ENCODE results near the gene FAF2.

Gene FAF2

DNA sequence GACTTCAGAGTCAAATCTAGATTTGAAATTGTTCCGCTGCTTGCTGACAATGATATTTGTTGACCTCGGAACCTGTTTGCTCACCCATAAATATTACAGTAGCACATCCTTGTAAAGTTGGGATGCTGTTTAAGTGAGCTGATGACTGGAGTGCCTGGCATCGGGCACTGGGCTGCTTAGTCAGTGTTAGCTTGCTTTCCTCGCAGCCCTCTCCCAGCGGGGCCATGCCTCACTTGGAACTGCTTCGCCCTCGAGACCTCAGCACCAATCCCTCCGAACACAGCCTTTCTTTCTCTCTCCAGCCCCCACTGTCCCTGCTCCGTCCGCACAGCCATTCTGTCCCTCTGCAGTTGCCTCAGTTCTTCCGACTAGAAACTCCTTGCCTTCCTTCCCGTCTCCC, 65.6 kb downstream of the FAF2 start:
- no peak for DNase-seq

DNA sequence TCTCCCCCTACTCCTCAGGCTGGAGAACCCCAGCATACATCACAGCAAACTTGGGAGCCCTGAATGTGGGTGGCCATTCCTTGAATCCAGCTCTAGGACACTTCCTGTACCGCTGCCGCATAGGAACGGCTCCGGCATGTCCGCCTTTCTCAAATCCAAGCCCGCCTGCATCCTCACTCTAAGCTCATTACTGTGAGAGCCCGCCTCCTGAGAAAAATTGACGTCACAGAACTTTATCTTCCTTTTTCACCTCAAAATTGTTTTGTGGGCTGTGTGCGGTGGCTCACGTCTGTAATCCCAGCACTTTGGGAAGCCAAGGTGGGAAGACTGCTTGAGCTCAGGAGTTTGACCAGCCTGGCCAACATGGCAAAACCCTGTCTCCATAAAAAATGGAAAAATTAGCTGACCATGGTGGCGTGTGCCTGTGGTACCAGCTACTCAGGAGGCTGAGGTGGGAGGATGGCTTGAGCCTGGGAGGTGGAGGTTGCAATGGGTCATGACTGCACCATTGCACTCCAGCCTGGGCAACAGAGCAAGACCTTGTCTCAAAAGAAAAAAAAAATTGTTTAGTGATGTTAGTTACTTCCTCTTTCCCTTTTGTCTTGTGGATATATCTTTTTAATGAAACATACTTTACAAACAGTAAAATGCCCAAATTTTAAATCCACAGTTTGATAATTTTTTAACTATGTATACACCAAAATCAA, 66.2 kb downstream of the FAF2 start:
- DNase-seq: no peak

DNA sequence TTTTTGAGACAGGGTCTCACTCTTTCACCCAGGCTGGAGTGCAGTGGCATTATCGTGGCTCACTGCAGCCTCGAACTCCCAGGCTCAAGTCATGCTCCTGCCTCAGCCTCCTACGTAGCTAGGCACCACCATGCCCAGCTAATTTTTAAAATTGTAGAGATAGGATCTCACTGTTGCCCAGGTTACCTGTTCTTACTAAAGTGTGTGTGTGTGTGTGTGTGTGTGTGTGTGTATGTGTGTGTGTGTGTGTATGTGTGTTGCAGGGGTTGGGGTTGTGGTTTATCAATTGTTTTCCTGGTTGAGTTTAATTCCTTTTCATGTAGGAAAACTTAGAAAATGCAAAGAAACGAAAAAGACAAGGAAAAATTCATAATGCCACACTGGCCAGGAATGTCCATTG, 67.2 kb downstream of the FAF2 start:
- DNase-seq: no peak

DNA sequence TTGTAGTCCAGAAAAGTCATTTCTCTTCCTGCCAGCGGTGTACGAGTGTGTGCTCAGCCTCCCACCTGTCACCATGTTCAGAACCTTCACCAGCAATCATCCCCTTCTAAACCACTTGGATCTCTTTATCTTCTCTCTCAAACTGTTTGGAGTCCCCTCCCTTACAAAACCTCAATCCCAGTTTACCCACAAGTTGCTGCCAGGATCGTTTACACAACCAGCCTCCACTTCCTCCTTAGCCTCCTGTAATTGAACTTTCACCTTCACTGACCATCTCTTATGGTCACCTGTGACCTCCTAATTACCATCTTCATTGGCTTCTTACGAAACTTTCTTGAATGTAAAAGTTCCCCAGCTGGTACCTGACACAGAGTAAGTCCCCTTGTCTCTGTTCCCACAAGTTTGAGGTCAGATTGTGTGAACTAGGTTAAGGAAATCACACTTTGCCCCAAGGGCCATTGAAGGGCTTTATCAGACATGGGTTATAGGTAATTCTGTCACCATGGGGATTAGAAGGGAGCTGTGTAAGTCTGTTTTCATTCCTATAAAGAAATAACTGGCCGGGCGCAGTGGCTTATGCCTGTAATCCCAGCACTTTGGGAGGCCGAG, 69.0 kb downstream of the FAF2 start:
- no peak for DNase-seq

DNA sequence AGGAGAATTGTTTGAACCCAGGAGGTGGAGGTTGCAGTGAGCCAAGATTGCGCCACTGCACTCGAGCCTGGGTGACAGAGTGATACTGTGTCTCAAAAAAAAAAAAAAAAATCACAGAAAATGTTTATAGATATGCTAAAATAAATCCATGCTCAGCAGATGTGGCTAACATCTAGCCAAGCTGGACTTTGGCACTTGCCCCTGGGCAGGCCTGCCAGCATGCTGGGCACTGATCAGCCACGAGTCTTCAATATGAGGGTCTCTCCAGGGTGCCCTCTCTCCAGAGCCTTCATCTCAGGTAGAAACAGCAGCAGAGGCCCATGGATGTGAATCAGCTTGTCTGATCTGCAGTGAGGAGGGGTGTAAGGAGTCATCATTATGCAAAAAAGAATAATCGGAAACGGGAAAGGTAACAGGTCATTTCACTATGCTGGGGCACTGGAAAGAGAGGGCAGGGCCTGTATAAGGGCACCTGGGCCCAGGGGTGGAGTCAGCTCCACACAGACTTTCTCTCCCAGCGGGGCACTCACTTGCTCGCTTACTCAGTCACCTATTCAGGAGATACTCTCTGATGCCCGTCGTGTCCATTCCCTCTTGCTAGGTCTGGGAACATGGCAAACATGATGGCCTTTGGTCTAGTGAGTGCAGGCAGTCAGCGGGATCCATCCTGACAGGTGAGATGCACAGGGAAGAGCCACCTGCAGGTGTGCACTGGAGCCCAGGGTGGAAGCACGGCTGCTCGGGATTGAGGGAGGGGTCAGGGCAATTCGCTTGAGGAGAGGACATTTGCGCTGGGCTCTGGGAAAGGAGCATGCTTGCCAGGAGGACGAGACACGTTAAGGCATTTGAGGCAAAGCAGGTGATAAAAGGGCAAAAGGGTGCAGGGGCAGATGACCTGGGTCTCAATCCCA, 71.9 kb downstream of the FAF2 start:
- DNase-seq: no peak

DNA sequence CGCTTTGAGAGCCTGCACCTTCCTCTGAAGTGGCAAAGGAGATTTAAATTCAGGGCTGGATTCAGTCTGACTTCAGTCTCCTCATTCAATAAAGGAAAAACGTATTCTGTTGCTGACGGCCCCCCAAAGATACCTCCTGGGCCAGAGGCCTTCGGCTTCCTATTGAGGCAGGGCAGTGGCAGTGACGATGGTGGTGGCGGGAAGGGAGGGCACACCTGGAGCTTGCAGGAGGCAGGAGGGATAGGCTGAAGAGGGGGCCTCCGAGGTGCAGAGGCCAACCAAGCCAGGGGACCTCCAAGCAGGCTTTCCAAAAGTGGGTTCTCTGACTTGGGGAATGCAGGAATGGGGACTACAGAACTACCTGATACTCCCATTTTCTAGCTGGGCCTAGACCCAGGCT, 73.1 kb downstream of the FAF2 start:
- DNase-seq: no peak

DNA sequence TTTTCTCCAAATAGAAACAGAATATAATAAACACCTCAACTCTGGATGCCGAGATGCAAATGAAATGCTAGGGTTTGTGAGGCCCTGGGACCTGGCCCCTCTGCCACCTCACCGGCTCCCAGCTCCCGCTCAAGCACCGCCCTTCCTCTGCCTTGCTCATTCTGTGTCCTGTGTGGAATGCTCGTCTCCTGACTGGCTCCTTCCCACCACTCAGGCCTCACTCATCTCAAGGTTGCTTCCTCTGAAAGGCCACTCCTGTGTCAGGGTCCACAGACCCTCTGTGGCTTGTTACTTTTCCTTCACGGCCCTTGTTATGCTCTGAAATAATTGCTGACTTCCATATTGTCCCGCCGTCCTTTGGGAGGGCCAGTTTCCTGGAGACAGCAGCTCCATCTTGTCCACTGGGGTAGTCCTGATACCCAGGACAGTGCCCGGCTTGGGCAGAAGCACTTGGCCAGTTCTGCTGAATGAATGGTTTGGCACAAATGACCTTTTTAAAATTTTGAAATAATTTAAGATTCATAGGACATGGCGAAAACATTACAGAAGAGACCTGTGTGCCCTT, 73.6 kb downstream of the FAF2 start:
- no peak for DNase-seq

DNA sequence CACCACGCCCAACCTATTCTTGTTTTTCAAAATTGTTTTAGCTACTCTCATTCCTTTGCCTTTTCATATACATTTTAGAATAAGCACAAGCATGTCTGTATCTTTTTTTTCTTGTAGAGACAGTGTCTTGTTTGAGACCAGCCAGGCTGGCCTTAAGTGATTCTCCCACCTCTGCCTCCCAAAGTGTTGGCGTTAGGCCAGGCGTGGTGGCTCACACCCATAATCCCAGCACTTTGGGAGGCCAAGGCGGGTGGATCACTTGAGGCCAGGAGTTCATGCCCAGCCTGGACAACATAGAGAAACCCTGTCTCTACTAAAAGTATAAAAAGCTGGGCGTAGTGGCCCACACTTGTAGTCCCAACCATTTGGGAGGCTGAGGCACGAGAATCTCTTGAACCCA, 76.0 kb downstream of the FAF2 start:
- DNase-seq: no peak

DNA sequence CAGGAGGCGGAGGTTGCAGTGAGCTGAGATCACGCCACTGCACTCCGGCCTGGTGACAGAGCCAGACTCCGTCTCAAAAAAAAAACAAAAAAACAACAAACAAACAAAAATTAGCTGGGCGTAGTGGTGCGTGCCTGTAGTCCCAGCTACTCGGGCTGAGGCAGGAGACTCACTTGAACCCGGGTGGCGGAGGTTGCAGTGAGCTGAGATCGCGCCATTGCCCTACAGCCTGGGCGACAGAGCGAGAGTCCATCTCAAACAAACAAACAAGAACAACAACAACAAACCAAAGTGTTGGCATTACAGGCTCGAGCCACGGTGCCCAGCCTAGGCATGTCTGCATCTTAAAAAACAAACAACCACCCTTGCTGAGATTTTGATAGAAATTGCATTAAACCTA, 76.8 kb downstream of the FAF2 start:
- DNase-seq: no peak

DNA sequence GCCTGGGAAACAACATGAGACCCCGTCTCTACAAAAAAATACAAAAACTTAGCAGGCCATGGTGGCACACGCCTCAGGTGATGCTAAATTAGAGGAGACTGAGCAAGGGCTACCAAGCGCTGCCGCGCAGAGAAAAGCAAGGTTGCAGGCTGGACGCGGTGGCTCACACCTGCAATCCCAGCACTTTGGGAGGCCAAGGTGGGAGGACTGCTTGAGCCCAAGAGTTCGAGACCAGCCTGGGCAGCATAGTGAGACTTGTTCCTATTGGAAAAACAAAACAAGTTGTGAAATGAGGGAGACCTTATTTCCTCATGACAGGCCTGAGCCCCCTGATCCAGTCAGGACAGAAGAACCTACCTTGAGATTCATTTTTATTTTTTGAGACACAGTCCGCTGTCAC, 77.5 kb downstream of the FAF2 start:
- no peak for DNase-seq

DNA sequence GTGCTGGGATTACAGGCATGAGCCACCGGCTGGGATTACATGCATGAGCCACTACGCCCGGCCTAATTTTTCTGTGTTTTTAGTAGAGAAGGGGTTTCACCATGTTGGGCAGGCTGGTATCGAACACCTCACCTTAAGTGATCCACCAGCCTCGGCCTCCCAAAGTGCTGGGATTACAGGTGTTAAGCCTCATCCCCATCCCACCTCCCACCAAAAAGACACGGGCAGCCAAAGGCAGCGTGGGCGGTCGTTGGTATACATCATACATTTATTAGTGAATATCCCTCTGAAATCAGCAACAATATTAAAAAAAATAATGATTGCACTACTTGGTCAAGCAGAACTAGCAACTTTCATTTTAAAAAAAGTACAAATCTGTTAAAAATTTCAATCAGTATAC, 78.3 kb downstream of the FAF2 start:
- DNase-seq: no peak

DNA sequence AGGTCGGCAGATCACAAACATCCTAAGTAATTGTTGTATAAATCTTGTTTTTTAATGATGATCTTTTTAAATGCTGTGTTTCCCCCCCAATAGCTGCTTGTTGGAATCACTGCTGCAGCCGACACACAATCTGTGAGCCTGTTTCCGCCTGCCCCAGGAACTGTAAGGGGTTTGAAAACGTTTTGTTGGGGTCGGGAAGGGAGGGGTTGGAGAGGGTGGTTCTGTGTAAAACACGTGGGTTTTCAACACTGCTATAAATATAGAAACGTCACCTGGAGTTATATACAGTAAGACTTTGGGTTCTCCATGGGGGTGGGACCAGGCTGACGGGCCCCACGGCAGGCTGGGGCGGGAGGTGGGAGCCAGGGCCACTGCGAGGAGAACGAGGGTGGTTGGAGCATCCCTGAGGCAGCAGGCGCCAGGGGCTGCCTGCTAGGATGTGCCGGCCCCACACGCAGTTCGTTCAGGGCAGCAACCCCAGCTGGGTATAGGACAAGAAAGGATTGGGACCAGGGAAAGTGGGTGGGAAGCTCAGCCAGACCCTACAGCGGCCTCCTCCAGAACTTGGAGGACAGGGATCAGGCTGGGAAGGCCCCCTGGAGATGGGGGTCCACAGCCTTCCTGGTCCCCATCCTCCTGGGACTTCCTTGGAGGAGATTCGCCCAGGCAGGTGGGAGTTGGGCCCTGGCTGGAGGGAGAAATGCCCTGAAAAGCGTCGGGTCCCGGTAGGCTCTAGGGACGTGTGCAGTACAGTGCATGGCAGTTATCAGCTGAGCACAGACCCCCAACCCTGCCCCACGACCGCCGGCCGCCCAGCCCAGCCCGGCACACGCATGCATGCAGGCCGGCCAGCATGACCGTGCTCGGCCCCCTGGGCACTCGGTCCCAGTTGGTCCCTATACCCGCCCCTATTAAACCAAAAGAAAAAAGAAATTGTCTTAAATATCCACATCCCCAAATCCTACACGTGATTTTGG, 79.3 kb downstream of the FAF2 start:
- no peak for DNase-seq

DNA sequence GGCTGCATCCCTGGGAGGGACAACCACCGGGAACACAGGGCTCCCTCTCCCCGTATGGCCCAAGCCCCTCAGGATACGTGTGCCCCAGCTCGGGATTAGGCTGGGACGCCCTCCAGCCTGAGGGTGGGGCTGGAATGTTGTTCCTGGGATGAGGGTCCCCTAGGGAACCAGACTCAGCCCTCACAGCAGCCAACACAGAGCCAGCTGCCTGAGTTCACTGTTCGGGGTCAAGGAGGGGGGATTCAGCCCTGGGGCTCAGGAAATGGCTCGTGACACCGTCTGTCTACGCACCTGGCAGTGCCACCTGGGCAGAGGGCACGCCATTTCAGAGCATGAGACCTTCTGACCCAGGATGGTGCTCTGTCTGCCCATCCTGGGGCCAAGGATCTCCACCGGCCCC, 80.1 kb downstream of the FAF2 start:
- DNase-seq: no peak

DNA sequence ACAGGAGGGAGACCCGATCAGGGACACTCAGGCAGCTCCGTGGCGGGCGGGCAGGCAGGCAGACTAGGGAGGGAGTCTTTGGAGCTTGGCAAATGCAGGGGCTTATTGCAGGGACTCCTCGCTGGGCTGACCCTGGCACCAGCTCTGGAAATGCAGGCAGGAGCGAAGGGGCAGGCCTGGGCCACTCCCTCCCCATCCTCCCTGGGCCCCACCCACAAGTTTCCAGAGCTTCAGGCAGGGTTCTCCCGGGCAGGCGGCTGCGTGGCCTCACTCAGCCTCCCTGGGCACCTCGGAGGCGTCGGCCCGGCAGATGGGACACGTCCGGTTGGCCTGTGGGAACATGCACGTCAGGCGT, 80.6 kb downstream of the FAF2 start:
- no peak for DNase-seq

DNA sequence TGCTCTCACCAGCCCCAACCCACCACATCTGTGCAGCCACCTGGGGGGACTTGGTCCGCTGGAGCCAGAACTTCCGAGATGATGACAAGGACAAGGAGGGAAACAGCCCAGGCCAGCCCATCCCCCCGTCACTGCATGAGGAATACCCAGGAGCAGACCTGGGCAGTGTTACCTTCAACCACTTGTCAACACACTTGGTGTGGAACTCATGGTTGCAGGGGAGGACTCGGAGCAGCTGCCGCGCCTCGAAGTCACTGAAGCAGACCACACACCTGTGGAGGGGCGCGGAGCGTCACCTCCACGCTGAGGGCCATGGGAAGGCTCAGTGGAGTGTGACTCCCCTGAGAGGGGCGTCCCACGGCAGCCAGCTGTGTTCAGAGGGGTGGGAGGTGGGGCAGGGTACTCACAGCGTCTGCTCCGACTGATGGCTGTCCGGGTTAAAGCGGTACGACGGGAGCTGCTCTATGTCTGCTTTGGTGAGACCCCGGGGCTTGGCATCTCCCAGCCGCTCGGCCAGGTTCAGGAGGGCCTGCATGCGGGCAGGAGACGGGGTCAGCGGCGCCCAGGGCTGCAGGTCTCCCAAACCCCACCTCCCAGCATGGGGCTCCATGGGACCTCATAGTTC, 81.0 kb downstream of the FAF2 start:
- DNase-seq: no peak

DNA sequence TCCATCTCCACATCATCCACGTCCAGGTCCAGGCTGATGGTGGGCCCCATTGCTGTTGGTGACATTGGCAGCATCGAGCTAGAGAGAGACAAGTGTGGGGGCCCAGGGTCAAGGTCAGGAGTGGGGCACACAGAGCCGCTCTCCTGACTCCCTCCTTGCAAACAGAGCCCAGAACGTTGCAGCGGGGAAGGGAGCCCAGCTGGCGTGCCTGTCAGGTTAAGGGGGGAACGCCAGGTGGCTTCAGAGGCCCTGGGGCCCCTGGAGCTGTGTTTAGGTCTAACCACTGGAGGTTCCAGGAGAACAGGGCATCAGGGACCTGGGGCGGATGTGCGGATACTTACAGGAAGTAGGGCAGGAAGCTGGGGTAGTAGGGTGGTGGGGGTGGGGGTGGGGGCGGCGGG, 81.6 kb downstream of the FAF2 start:
- DNase-seq: no peak

DNA sequence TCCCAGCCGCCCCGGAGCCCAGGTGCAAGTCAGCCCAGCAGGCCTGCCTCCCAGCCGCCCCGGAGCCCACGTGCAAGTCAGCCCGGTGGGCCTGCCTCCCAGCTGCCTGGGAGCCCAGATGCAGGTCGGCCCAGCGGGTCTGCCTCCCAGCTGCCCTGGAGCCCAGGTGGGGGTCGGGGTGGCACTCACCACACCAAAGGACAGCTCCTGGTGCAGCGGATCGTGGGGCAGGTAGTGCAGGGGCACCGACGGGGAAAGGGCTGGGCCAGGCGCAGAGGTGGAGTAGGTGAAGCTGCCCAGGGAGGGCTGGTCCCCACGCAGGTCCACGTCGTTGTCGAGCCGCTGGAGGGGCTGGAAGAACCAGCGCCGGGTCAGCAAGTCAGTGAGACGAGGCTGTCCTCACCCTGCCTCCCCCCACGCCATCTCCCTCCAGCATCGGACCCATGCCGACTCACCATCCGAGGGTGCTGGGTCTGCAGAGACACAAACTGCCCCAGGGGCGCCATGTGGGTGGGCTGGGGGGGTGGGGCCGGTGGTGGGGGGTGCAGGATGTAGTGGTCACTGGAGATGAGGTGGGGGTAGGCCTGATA, 82.3 kb downstream of the FAF2 start:
- no peak for DNase-seq

DNA sequence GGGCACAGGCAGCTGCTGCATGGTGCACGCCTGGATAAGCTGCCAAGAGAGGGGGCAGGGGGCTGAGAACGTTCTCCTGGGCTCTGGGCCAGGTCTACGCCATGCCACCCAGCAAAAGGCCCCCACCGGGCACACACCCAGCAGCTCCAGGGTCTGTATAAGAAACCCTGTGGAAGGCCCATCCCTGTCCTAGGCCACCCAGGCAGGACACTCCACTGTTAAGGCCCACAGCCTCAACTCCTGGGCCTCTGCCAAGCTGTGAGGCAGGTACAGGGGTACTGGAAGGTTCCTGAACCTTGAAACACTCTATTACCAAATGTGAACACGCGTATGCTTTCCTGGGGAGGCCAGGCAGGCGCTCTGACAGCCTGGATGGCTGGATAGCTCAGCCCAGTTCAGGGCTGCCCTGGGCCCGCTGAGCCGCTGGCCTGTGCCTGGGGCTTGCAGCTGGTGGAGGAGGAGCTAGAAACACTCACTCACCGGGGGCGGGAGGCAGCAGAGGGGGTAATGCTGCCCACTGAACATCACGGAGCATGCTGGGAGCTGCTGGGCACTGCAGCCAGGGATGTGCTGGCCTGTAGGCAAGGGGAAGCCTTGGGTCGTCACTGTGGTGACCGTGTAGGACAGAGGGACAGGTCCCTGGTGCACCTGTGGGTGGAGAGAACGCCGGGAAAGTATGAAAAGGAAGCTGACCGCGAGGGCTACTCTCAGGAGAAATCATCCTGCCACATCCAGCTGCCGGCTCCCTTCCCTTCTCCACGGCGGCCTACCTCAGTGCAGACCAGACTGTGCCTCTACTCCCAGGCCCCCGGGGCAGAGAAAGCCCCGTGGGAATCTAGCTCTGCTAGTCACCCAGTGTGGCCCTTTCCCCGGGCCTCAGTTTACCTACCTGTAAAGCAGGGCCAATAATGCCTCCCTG, 83.1 kb downstream of the FAF2 start:
- no peak for DNase-seq

DNA sequence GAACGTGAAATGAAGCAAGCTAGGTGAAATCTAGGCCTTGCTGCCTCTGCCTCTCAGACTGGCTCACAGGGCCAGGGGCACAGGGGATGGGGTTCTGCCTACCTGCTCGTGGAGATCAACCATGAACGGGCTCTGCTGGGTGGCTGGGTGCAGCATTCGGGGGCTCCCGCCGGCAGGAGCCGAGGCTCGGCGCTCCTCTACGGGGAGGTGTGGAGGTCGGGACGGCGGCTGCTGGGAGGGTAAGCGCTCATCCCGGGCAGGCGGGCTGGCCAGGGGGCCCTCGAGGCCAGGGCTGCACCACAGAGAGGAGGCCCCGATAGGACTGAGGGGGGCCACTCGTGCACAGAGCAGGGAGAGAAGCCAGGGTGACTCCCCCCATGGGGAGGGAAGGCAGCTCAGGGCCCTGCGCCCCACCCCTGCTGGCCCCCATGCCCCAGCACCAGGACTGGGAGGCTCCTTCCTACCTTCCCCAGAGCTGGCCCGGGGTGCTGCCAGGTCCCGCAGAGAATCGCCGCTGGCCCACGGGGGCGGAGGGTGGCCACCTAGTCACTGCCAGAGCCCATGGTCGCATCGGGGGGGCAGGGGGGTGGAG, 83.8 kb downstream of the FAF2 start:
- DNase-seq: no peak

DNA sequence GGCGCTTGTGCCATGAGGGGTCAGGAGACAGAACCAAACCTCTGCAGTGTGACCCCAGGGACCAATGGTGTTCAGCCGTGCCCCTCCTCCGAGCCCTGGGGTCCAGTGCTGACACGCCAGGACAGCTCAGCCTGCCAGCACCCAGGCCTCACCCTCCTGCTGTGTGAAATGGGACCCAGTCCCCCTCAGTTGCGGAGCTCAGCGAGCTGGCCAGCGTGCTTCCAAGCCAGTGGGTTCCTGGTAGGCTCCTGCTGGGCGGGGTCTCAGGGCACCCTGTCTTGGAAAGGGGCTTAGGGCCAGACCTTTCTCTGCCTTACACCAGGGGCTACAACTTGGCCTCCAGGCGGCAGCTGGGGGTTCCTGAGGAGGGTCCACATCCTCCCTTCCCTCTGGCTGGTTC, 84.6 kb downstream of the FAF2 start:
- no peak for DNase-seq
